ENCODE results near the gene TCERG1L.

- TF ChIP-seq EZH2 (IDR thresholded peaks at IDR 0.05; ENCODE audit: insufficient read depth, poor library complexity, severe bottlenecking) = no peak
- TF ChIP-seq EZH2phosphoT487 (IDR thresholded peaks at IDR 0.05; ENCODE audit: insufficient read depth, low read depth) = no peak
Observed at GRCh38 chr10:131074682-131075081, 236.8 kb downstream of the TCERG1L start.
